ENCODE measurements around the gene MAP1S.

Gene MAP1S

DNA sequence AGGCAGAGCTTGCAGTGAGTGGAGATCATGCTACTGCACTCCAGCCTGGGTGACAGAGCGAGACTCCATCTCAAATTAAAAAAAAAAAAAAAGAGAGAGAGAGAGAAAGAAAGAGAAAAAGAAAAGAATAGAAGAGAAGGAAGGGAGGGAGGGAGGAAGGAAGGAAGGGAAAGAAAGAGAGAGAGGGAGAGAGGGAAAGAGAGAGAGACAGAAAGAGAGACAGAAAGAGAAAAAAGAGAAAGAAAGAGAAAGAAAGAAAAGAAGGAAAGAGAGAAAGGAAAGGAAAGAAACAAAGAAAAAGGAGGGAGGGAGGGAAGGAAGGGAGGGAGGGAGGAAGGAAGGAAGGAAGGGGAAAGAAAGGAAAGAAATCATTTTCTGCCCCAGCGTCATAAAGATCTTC lies 24.1 kb upstream of the MAP1S start:
- TF ChIP-seq EZH2phosphoT487 (IDR thresholded peaks at IDR 0.05; ENCODE audit: low read length) (no peak), CTCF (IDR thresholded peaks at IDR 0.05; ENCODE audit: low read length) (no peak), EZH2 (optimal IDR thresholded peaks at IDR 0.05; ENCODE audit: low read depth, low read length) (no peak)
- Histone ChIP-seq H2AFZ (ENCODE audit: low read length) (no peak overlapping the region), H3K27ac (ENCODE audit: low read length) (no peak overlapping the region), H3K4me2 (ENCODE audit: low read depth, low read length) (no peak overlapping the region), H3K9ac (ENCODE audit: low read length) (no peak overlapping the region), H3K36me3 (replicated peaks; ENCODE audit: insufficient read depth, low read length) (no peaks in the 10 kb centered on the region), H4K20me1 (ENCODE audit: insufficient read depth, low read length) (no peaks in the 10 kb centered on the region), H3K27me3 (replicated peaks; ENCODE audit: insufficient read depth, low read length) (peaks cover 75% of the 10 kb centered on the region), H3K9me3 (replicated peaks; ENCODE audit: insufficient read depth, low read length) (no peaks in the 10 kb centered on the region), H3K9me2 (replicated peaks; ENCODE audit: insufficient read depth, low read length) (no peaks in the 10 kb centered on the region), H3K79me2 (ENCODE audit: low read length) (no peaks in the 10 kb centered on the region), H3F3A (ENCODE audit: insufficient read depth, low read length) (no peaks in the 10 kb centered on the region), H3K4me1 (ENCODE audit: low read length) (no peaks in the 10 kb centered on the region), H3K4me3 (ENCODE audit: low read length) (no peak overlapping the region)
- DNase-seq = no peak

- H3K4me1 ChIP-seq (ENCODE audit: low read length) = no peaks in the 10 kb centered on the region
- H3K27me3 ChIP-seq (replicated peaks; ENCODE audit: insufficient read depth, low read length) = peaks cover 44% of the 10 kb centered on the region
- no peak overlapping the region for H2AFZ ChIP-seq (ENCODE audit: low read length)
- H3K27ac ChIP-seq (ENCODE audit: low read length) = no peak overlapping the region
- no peaks in the 10 kb centered on the region for H3K9me2 ChIP-seq (replicated peaks; ENCODE audit: insufficient read depth, low read length)
- H3K36me3 ChIP-seq (replicated peaks; ENCODE audit: insufficient read depth, low read length) = no peaks in the 10 kb centered on the region
- H3K4me2 ChIP-seq (ENCODE audit: low read depth, low read length) = no peak overlapping the region
- H3K4me3 ChIP-seq (ENCODE audit: low read length) = no peak overlapping the region
- no peaks in the 10 kb centered on the region for H3K9me3 ChIP-seq (replicated peaks; ENCODE audit: insufficient read depth, low read length)
- no peaks in the 10 kb centered on the region for H3F3A ChIP-seq (ENCODE audit: insufficient read depth, low read length)
- no peak overlapping the region for H3K9ac ChIP-seq (ENCODE audit: low read length)
- no peaks in the 10 kb centered on the region for H3K79me2 ChIP-seq (ENCODE audit: low read length)
- DNase-seq = peak; percentile 19
- no peaks in the 10 kb centered on the region for H4K20me1 ChIP-seq (ENCODE audit: insufficient read depth, low read length)
- TF ChIP-seq EZH2phosphoT487 (IDR thresholded peaks at IDR 0.05; ENCODE audit: low read length) = no peak
- no peak for TF ChIP-seq EZH2 (optimal IDR thresholded peaks at IDR 0.05; ENCODE audit: low read depth, low read length)
- peak; percentile 85 for TF ChIP-seq CTCF (IDR thresholded peaks at IDR 0.05; ENCODE audit: low read length)
Observed at GRCh38 chr19:17703824-17704463, 15.3 kb upstream of the MAP1S start.

DNA sequence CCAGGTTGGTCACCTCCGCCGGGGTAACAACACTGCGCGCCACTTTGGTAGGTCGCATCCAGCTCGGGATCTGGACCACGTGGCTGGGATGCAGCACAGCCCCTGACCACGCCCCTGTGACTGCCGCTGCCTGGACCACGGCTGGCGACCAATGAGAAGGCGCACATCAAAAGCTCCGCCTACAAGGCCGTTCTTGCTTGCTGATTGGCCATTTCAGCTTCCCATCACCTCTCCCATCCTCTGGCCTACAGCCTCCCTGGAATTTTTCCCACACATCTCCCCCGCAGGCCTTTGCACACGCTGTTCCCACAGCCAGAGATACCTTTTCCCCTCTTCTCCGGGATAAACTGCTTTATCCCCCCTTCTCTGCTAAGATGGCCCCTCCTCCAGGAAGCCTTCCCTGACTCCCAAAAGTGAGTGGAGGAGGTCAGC lies 12.5 kb upstream of the MAP1S start:
- Histone ChIP-seq H3K27ac (ENCODE audit: low read length) (no peak overlapping the region), H3K79me2 (ENCODE audit: low read length) (no peaks in the 10 kb centered on the region), H3F3A (ENCODE audit: insufficient read depth, low read length) (no peaks in the 10 kb centered on the region), H2AFZ (ENCODE audit: low read length) (no peak overlapping the region), H3K9me2 (replicated peaks; ENCODE audit: insufficient read depth, low read length) (no peaks in the 10 kb centered on the region), H3K9ac (ENCODE audit: low read length) (no peak overlapping the region), H4K20me1 (ENCODE audit: insufficient read depth, low read length) (no peaks in the 10 kb centered on the region), H3K4me1 (ENCODE audit: low read length) (no peaks in the 10 kb centered on the region), H3K9me3 (replicated peaks; ENCODE audit: insufficient read depth, low read length) (no peaks in the 10 kb centered on the region), H3K4me3 (ENCODE audit: low read length) (no peak overlapping the region), H3K4me2 (ENCODE audit: low read depth, low read length) (no peak overlapping the region), H3K36me3 (replicated peaks; ENCODE audit: insufficient read depth, low read length) (no peaks in the 10 kb centered on the region), H3K27me3 (replicated peaks; ENCODE audit: insufficient read depth, low read length) (peaks cover 40% of the 10 kb centered on the region)
- no peak for TF ChIP-seq EZH2 (optimal IDR thresholded peaks at IDR 0.05; ENCODE audit: low read depth, low read length)
- TF ChIP-seq EZH2phosphoT487 (IDR thresholded peaks at IDR 0.05; ENCODE audit: low read length) = no peak
- no peak for TF ChIP-seq CTCF (IDR thresholded peaks at IDR 0.05; ENCODE audit: low read length)
- DNase-seq = no peak
